Fibroblast of pulmonary artery (primary cell): Measurements from ENCODE around the gene C16orf54.
"Not testable (repeated sequence)": the region's sequence is repeated elsewhere in the genome, so short reads cannot be mapped to it uniquely, and the experiment has no call there.

Source experiments
- DNase-seq: peaks from one replicate; pipeline ENCODE4 v3.0.0-alpha.2; 2010; ENCODE audit warnings: low read depth
- H3K4me3 ChIP-seq: replicated peaks from 2 replicates; pipeline ENCODE4 v1.5.1; 2011; ENCODE audit warnings: low read depth, mild to moderate bottlenecking, control low read depth, low read length, moderate library complexity
- CTCF ChIP-seq: IDR thresholded peaks from 2 replicates; pipeline ENCODE4 v1.5.1; 2011; ENCODE audit warnings: mild to moderate bottlenecking, control low read depth, low read length, inconsistent platforms; ENCODE audit errors: missing control alignments

C16orf54 gene

DNA sequence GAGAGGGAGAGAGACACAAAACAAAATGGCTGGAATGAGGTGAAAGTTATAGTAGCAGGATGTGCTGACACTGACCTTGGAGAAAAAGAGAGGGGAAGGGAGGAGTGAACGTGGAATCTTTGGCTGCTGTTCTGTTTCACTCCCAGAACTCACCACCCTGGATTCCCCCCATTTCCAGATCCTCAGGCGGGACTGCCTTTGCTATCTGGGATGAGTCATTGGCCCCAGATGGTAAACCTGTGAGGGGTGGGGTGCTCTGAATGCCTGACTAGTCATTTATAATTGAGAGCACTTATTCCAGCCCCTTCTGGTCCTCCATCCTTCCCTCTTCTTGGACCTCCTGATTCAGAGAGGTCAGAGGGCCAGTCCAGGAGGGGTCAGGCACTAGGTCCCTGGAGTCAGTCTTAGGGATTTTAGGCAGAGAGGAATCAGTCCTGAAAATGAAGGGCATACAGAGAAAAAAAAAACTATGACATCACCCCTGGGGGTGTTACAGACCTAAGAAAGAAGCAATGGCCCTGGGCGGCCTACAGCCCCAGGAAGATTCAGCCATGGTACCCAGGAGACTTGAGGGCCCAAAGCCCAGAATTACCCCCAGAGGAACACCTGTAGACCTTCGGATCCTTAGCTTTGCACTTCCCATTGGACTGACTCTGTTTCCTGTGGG is 30.1 kb upstream of the C16orf54 start:
- TF ChIP-seq CTCF, result no peak
- DNase-seq, result peak; percentile 35

DNA sequence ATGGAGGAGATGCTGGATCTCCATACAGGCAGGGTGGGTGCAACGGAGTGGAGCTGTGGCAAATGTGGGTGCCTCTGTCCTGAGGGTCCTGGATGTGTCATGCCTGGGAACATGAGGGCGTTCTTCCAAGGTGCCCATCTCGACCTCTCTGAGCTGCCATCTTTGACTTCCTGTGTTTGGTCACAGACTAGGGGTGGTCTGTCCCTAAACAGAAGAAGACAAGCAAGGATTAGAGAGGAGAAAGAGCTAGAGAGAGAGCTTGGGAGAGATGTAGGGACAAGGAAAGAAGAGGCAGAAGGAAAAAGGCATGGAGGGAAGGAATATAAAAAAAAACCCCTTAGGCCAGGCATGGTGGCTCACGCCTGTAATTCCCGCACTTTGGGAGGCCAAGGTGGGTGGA is 28.9 kb upstream of the C16orf54 start:
- no peak for DNase-seq
- no peak overlapping the region for H3K4me3 ChIP-seq
- TF ChIP-seq CTCF, result no peak

More for the DNA sequence above, 30.1 kb upstream of the C16orf54 start:
- no peak overlapping the region for H3K4me3 ChIP-seq

DNA sequence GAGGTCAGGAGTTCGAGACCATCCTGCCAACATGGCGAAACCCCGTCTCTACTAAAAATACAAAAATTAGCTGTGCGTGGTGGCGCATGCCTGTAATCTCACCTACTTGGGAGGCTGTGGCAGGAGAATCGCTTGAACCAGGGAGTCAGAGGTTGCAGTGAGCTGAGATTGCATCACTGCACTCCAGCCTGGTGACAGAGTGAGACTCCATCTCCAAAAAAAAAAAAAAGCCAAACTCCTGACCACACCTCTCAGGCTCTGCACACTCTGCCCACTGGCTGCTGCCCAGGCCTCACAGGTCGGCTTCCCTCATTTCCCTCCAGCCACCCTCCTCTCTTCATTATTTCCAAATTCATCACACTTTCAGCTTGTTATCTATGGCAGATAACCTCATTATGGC is 26.5 kb upstream of the C16orf54 start:
- H3K4me3 ChIP-seq, DNase-seq: not testable (repeated sequence)

DNA sequence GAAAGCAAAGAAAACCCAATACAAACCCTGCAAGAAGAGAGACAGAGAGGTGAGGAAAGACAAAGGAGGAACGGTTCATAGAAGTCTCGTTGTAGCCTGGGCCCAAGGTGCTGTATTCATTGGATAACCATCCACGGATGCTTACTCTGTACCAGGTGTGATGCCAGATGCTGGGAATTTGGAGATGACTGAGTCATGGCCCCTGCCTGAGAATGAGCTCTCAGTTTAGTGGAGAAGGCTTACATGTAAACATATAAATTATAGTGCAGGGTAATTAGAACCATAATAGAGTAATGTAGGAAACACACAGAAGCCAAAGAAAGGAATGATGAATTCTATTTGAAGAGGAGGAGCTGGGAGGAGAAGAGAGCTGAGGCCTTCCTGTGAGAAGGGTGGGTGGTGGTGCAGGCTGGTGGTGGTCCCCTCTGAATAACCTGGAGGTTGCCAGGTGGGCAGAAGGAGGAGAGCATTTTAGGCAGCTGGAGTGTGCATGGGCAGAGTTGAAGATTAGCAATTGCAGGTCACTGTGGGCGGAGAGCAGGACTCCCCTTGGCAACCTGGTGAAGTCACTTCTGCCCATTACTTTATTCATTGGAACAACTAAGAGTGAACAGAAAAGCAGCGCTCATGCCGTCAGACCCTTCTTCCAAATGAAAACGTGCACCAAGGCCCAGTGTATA is 24.6 kb upstream of the C16orf54 start:
- H3K4me3 ChIP-seq, result no peak overlapping the region
- no peak for DNase-seq
- no peak for TF ChIP-seq CTCF

DNA sequence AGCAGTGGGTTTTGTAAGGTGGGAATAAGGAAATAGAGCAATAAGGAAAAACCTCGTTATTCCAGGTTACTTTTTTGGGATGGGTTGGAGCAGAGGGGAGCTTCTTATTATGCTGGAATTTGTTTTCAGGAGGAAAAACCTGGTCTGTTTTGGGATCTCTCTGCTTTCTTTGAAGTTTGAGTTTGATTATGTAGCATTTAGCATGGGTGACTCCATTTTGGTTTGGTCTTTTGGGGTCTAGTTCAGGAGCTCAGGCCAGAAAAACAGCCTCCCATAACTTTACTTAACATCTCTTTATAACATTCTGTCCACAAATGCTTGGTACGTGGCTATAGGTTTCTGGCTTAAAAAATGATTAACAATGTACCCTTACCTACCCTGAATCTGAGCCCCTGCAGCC is 23.7 kb upstream of the C16orf54 start:
- H3K4me3 ChIP-seq, result no peak overlapping the region
- no peak for TF ChIP-seq CTCF
- no peak for DNase-seq

DNA sequence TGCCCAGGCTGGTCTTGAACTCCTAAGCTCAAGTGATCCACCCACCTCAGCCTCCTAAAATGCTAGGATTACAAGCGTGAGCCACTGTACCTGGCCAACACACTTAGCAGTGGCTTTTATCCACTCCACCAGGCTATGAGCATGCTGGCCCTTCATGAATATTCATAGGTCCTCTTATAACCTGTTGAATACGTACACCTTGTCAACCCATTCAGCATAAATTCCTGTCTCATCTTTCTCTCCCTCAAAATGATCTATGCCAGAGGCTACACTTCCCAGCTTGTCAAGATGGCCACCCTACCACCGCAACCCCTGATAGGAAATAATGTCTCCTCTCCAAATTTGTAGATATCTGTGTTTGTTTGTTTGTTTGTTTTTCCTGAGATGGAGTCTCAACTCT is 21.3 kb upstream of the C16orf54 start:
- H3K4me3 ChIP-seq, result no peak overlapping the region
- TF ChIP-seq CTCF, result no peak
- no peak for DNase-seq

DNA sequence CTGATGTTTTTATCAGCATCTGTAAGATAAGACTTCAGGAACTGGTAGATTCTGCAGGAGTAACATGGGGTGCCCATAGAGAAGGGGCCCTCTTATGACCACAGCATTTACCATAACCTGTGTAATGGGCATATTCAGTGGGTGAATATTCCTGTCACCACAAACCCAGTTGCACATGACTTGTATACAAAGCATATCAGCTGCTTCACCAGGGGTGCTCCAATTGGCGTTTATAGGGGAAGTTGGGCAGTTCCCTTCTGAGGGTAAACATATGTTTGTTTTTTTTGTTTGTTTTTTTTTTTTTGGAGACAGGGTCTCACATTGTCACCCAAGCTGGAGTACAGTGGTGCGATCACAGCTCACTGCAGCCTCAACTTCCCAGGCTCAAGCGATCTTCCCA is 20.8 kb upstream of the C16orf54 start:
- DNase-seq, result no peak
- H3K4me3 ChIP-seq, result no peak overlapping the region
- TF ChIP-seq CTCF, result no peak
